Activated CD8-positive, alpha-beta T cell treated with anti-CD3 and anti-CD28 coated beads, Interleukin-2, amount 10 ng/mL, durations not matched to agents 7 days and 5 days (primary cell): Measurements from ENCODE around the gene DCN. TPM values are rescaled to one million over a fixed set of nuclear protein-coding genes. Genes with fewer than 3 reads are reported as not detected.
A peak's percentile ranks its signal among the peaks of the same experiment; 100 is the strongest.

Experiments used
- ATAC-seq: fragments of 150-1000 bp; cut with Tn5 transposase; one replicate; pipeline ENCODE4 v1.10.0; 2021; ENCODE audit warnings: moderate library complexity
- CTCF ChIA-PET: fragments of 350-600 bp; sonication (Branson Sonifier 250); formaldehyde crosslinking; loops from one replicate; lab custom pipeline; 2021; ENCODE audit warnings: antibody characterized with exemption; lab: Charles Lee
- POLR2A ChIA-PET: fragments of 350-600 bp; sonication (Branson Sonifier 250); formaldehyde crosslinking; loops from one replicate; lab custom pipeline; 2021; ENCODE audit warnings: antibody characterized with exemption; lab: Charles Lee
- DNase-seq: peaks from one replicate; pipeline ENCODE4 v3.0.0-alpha.2; 2020
- H3K27ac Mint-ChIP-seq: one replicate; pipeline ENCODE4 v1.8.0; 2021; ENCODE audit warnings: mild to moderate bottlenecking, mixed read lengths
- H3K27me3 Mint-ChIP-seq: one replicate; pipeline ENCODE4 v1.8.0; 2021; ENCODE audit warnings: low read depth, mixed read lengths
- H3K36me3 Mint-ChIP-seq: one replicate; pipeline ENCODE4 v1.8.0; 2021; ENCODE audit warnings: low read depth, mixed read lengths
- H3K4me1 Mint-ChIP-seq: one replicate; pipeline ENCODE4 v1.8.0; 2021; ENCODE audit warnings: low read depth, mixed read lengths
- H3K4me3 Mint-ChIP-seq: one replicate; pipeline ENCODE4 v1.8.0; 2021; ENCODE audit warnings: mild to moderate bottlenecking, mixed read lengths
- H3K9me3 Mint-ChIP-seq: one replicate; pipeline ENCODE4 v1.8.0; 2022; ENCODE audit warnings: mixed read lengths; ENCODE audit not compliant: insufficient read depth
- total RNA-seq, 2 experiments: library from RNA; stranded (reverse); gene quantifications; one replicate each; pipeline ENCODE4 v1.2.3, GENCODE V29; 2021

Gene DCN
- total RNA-seq, 2 experiments from 2014 or later = not detected

- ChIA-PET CTCF (no interaction called here), POLR2A (no interaction called here)
- Mint-ChIP-seq H3K9me3 (no peaks in the 10 kb centered on the region), H3K4me1 (no peaks in the 10 kb centered on the region), H3K27ac (no peak overlapping the region), H3K27me3 (no peaks in the 10 kb centered on the region), H3K4me3 (no peak overlapping the region), H3K36me3 (no peaks in the 10 kb centered on the region)
- DNase-seq (no peak), ATAC-seq (no peak)
Observed at GRCh38 chr12:91127751-91128150, 54.9 kb downstream of the DCN start.

GRCh38 chr12:91127306-91127705 lies 55.3 kb downstream of the DCN start:
- Mint-ChIP-seq H3K36me3 (no peaks in the 10 kb centered on the region), H3K4me3 (no peak overlapping the region), H3K9me3 (no peaks in the 10 kb centered on the region), H3K27ac (no peak overlapping the region), H3K4me1 (no peaks in the 10 kb centered on the region), H3K27me3 (no peaks in the 10 kb centered on the region)
- ChIA-PET POLR2A (no interaction called here), CTCF (no interaction called here)
- no peak for ATAC-seq
- DNase-seq = no peak

- Mint-ChIP-seq H3K9me3 (no peaks in the 10 kb centered on the region), H3K36me3 (no peaks in the 10 kb centered on the region), H3K4me1 (no peaks in the 10 kb centered on the region), H3K27me3 (no peaks in the 10 kb centered on the region), H3K27ac (no peak overlapping the region), H3K4me3 (no peak overlapping the region)
- ChIA-PET POLR2A (no interaction called here), CTCF (no interaction called here)
- ATAC-seq (no peak), DNase-seq (no peak)
Observed at GRCh38 chr12:91126516-91126915, 56.1 kb downstream of the DCN start.

GRCh38 chr12:91123236-91123916 lies 59.2 kb downstream of the DCN start:
- DNase-seq (no peak), ATAC-seq (no peak)
- no peak overlapping the region for H3K4me3 Mint-ChIP-seq
- no peak overlapping the region for H3K27ac Mint-ChIP-seq
- H3K27me3 Mint-ChIP-seq = no peaks in the 10 kb centered on the region
- no peaks in the 10 kb centered on the region for H3K36me3 Mint-ChIP-seq
- H3K9me3 Mint-ChIP-seq = no peaks in the 10 kb centered on the region
- no peaks in the 10 kb centered on the region for H3K4me1 Mint-ChIP-seq
- ChIA-PET CTCF (interaction anchor here (0.8 kb wide), 1 partner anchor 15 kb away, joined by 3 read pairs; no protein-coding TSS in a partner anchor), POLR2A (interaction anchor here (0.5 kb wide), 1 partner anchor 22 kb away, joined by 3 read pairs; no protein-coding TSS in a partner anchor)

GRCh38 chr12:91120781-91121180 lies 61.8 kb downstream of the DCN start:
- ChIA-PET CTCF (no interaction called here), POLR2A (no interaction called here)
- Mint-ChIP-seq H3K36me3 (no peaks in the 10 kb centered on the region), H3K4me3 (no peak overlapping the region), H3K27ac (no peak overlapping the region), H3K4me1 (no peaks in the 10 kb centered on the region), H3K9me3 (no peaks in the 10 kb centered on the region), H3K27me3 (no peaks in the 10 kb centered on the region)
- no peak for ATAC-seq
- no peak for DNase-seq

GRCh38 chr12:91119089-91119488 lies 63.5 kb downstream of the DCN start:
- ChIA-PET POLR2A (no interaction called here), CTCF (interaction anchor here (0.9 kb wide), 1 partner anchor 11 kb away, joined by 3 read pairs; no protein-coding TSS in a partner anchor)
- ATAC-seq (no peak), DNase-seq (no peak)
- no peak overlapping the region for H3K27ac Mint-ChIP-seq
- no peaks in the 10 kb centered on the region for H3K9me3 Mint-ChIP-seq
- no peaks in the 10 kb centered on the region for H3K4me1 Mint-ChIP-seq
- no peak overlapping the region for H3K4me3 Mint-ChIP-seq
- H3K36me3 Mint-ChIP-seq = no peaks in the 10 kb centered on the region
- H3K27me3 Mint-ChIP-seq = no peaks in the 10 kb centered on the region

- no peaks in the 10 kb centered on the region for H3K36me3 Mint-ChIP-seq
- ChIA-PET POLR2A (no interaction called here), CTCF (no interaction called here)
- H3K9me3 Mint-ChIP-seq = no peaks in the 10 kb centered on the region
- H3K27ac Mint-ChIP-seq = no peak overlapping the region
- DNase-seq (no peak), ATAC-seq (no peak)
- H3K4me3 Mint-ChIP-seq = no peak overlapping the region
- H3K27me3 Mint-ChIP-seq = peaks cover 3% of the 10 kb centered on the region
- H3K4me1 Mint-ChIP-seq = no peaks in the 10 kb centered on the region
Observed at GRCh38 chr12:91113621-91114020, 69.0 kb downstream of the DCN start.

GRCh38 chr12:91111366-91112325 lies 71.0 kb downstream of the DCN start, which contains the start of gene LUM:
Gene LUM, minus strand, starts transcription at chr12:91111494. Its CDS starts 2,515 bp downstream, at chr12:91108979.
- Mint-ChIP-seq H3K4me3 (no peak within 1 kb of the TSS), H3K27me3 (peaks cover 3% of the 10 kb centered on the region), H3K27ac (no peak within 1 kb of the TSS), H3K9me3 (no peaks in the 10 kb centered on the region), H3K36me3 (no peaks in the 10 kb centered on the region), H3K4me1 (no peaks in the 10 kb centered on the region)
- ChIA-PET CTCF (interaction anchor here (4.5 kb wide), 1 partner anchor 133 kb away, joined by 31 read pairs; no protein-coding TSS in a partner anchor), POLR2A (no interaction called here)
- ATAC-seq (no peak), DNase-seq (no peak)

GRCh38 chr12:91110311-91110924 lies 72.2 kb downstream of the DCN start:
- ATAC-seq (no peak), DNase-seq (no peak)
- H3K27me3 Mint-ChIP-seq = peaks cover 3% of the 10 kb centered on the region
- no peak overlapping the region for H3K4me3 Mint-ChIP-seq
- no peaks in the 10 kb centered on the region for H3K36me3 Mint-ChIP-seq
- POLR2A ChIA-PET = interaction anchor here (0.6 kb wide), 1 partner anchor 328 kb away, joined by 3 read pairs; no protein-coding TSS in a partner anchor
- H3K9me3 Mint-ChIP-seq = no peaks in the 10 kb centered on the region
- no peaks in the 10 kb centered on the region for H3K4me1 Mint-ChIP-seq
- H3K27ac Mint-ChIP-seq = no peak overlapping the region
- CTCF ChIA-PET = interaction anchor here (0.6 to 4.5 kb wide), 5 partner anchors 11 to 165 kb away, joined by 3 to 31 read pairs (median 3); no protein-coding TSS in a partner anchor

- no peak overlapping the region for H3K27ac Mint-ChIP-seq
- no peak for DNase-seq
- ChIA-PET CTCF (interaction anchor here (0.6 to 4.5 kb wide), 7 partner anchors 10 to 164 kb away, joined by 3 to 31 read pairs (median 3); no protein-coding TSS in a partner anchor), POLR2A (no interaction called here)
- no peak overlapping the region for H3K4me3 Mint-ChIP-seq
- H3K36me3 Mint-ChIP-seq = no peaks in the 10 kb centered on the region
- no peak for ATAC-seq
- peaks cover 3% of the 10 kb centered on the region for H3K27me3 Mint-ChIP-seq
- H3K9me3 Mint-ChIP-seq = no peaks in the 10 kb centered on the region
- H3K4me1 Mint-ChIP-seq = no peaks in the 10 kb centered on the region
Observed at GRCh38 chr12:91109581-91110310, 72.9 kb downstream of the DCN start.

GRCh38 chr12:91109148-91109564 lies 73.5 kb downstream of the DCN start:
- ChIA-PET POLR2A (no interaction called here), CTCF (interaction anchor here (0.7 to 4.5 kb wide), 19 partner anchors 10 to 1566 kb away, joined by 3 to 31 read pairs (median 5); no protein-coding TSS in a partner anchor)
- Mint-ChIP-seq H3K4me1 (no peaks in the 10 kb centered on the region), H3K36me3 (no peaks in the 10 kb centered on the region), H3K27ac (no peak overlapping the region), H3K27me3 (peaks cover 3% of the 10 kb centered on the region), H3K4me3 (no peak overlapping the region), H3K9me3 (no peaks in the 10 kb centered on the region)
- peak; percentile 67 for DNase-seq
- ATAC-seq = peak; percentile 70
